Stimulated activated naive CD4-positive, alpha-beta T cell (primary cell): Measurements from ENCODE around the gene MTFP1.
"Not testable (repeated sequence)": the region's sequence is repeated elsewhere in the genome, so short reads cannot be mapped to it uniquely, and the experiment has no call there.

Experiments
- DNase-seq, 6 experiments: peaks; one replicate each; lab custom pipeline; 2025; lab: John Stamatoyannopoulos, UW

MTFP1 gene

GRCh38 chr22:30425327-30425615, 297 bp upstream of the MTFP1 start:
- DNase-seq = no peak

DNA sequence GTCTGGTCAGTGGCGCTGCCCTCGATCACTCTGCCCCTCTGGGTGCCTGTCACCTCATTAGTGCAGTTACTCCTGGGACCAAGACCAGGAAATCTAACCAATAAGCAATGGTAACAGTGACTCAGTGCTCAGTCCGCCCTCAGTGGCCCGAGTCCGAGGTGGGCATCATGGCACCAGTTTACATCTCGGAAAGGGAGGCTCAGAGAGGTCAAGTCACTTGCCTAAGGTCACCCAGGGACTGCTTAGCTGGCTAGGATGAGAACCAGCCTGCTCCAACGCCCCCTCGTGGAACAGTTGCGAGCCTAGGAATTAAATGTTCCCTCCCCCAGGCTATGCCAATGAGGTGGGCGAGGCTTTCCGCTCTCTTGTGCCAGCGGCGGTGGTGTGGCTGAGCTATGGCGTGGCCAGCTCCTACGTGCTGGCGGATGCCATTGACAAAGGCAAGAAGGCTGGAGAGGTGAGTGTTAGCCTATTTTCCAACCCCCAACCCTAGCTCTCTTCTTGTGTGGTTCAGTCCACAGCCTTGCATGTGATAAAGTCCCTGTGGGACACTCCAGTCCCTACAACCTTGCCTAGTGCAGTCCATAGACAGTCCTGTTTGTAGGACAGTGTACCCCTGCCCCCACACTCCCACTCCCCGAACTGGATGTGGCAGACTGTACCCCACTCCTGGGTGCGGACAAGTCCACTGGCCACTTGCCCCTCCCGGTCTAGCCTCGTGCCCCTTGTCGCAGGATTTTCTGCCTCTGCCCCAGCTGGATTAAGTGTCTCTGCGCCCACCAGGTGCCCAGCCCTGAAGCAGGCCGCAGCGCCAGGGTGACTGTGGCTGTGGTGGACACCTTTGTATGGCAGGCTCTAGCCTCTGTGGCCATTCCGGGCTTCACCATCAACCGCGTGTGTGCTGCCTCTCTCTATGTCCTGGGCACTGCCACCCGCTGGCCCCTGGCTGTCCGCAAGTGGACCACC, 1.1 kb downstream of the MTFP1 start:
- peak; percentile 71 to 85 (median 78) for DNase-seq

- DNase-seq = no peak
Observed at GRCh38 chr22:30427871-30428270, 2.3 kb downstream of the MTFP1 start.

GRCh38 chr22:30429887-30430286, 4.3 kb downstream of the MTFP1 start:
- no peak for DNase-seq

DNA sequence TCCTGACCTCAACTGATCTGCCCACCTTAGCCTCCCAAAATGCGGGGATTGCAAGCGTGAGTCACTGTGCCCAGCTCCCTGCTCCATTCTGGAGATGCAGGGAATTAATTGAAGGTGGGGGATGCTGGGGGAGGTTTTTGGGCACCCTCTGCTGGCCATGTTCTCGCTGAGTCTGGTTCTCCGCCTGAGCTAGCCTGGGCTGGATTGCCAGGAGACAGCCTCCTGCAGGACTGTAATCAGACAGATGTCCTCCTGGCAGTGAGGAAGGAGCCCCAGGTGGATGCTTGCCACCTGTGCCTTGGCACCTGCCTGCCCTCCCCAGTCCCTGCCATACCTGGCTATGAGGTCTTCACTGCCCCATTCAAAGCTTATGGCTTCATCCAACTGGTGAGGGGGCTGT, 5.4 kb downstream of the MTFP1 start:
- no peak for DNase-seq

DNA sequence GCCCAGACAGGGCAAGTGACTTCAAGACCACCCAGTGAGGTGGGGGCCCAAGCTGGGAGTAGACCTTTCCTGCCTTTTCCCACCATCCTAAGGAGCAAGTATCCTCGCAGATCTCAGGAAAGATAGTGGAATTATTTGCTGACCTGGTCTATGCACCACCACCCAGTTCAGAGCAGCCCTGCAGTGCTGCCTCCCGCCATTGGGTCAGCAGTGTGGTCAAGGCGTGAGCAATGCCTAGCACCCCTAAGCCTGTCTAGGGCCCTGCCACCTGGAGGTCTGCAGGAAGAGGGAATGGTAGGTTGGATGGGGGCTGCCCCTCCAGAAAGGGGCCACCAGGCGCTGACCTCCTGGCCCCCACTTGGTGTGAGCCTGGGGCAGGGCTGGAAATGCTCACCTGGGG, 6.5 kb downstream of the MTFP1 start:
- DNase-seq = no peak

GRCh38 chr22:30432520-30432919, 7.0 kb downstream of the MTFP1 start:
- DNase-seq = no peak

DNA sequence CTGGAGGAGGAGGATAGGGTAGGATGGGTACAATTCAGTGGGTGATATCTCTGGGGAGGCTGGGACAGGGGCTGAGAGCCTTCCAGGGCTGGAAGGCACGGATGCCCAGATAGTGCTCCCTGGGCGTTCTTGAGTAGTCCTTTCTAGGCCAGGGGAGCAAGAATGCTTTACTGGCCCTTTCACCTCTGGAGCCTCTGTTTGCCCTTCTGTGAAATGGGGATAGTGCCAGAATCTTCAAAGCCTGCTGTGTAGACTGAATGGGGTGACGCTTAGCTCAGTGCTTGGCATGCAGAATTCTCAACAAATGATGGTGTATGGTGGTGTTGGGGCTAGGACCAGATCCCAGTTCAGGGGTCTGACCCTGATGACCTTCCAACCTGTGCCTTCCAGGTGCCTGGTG, 7.7 kb downstream of the MTFP1 start:
- no peak for DNase-seq

DNA sequence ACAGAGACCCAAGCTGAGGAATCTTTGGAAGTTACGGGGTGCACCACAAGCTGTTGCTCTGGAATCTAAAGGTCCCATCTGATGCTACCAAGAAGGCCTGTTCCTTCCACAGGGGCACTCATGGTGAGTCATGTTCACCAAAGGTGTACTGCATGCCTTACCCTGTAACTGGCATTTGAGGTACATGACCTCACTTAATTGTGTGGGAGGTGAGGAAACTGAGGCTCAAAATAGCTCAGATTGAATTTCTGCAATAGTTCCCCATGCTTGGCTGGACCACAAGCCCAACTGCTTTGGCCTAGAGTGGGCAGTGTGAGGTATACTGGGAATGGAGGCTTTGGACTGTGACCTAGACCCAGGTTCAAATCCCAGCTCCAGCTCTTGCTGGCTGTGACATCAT, 8.2 kb downstream of the MTFP1 start:
- no peak for DNase-seq

GRCh38 chr22:30434843-30435242, 9.3 kb downstream of the MTFP1 start:
- DNase-seq = peak in 2 of 6 experiments; percentile 10 to 19

- peak; percentile 77 to 96 (median 88) for DNase-seq
Observed at GRCh38 chr22:30435674-30436126, 10.1 kb downstream of the MTFP1 start.

DNA sequence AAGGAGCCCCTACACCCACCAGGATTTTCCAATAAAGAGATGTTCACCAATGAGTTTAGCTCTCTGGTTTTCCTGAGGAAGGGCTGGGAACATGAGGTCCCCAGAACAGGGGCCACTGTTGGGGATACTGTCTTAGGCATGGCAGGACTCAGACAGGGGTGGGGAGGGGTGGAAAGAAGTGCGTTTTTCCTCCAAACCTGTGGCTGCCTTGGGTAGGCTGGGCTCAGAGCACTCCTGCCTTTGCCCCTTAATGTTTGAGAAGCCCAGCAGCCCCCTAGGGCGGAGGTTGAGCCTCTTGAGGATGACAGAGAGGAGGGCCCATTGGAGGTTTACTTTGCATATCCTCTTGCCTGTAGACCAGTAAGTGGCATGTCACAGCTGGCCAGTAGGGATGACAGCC, 10.6 kb downstream of the MTFP1 start:
- no peak for DNase-seq

DNA sequence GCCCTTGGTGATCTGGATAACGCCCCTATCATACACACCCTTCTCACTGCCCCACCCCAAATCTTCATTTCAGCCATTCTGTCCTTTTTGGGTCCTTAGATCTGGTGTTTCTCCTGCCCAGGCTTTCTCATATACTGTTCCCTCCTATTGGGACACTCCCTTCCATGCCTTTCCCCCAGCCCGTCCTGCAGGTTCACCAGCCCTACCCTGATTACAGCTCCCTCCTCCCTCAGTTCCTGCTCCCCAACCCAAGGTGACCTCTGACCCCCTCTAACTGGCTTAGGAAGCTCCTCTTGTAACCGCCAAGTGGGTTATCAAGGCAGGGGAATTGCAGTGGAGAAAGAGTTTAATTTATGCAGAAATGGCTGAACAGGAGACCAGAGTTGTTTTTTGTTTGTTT, 13.0 kb downstream of the MTFP1 start:
- no peak for DNase-seq

GRCh38 chr22:30439226-30439625, 13.7 kb downstream of the MTFP1 start:
- no peak for DNase-seq

DNA sequence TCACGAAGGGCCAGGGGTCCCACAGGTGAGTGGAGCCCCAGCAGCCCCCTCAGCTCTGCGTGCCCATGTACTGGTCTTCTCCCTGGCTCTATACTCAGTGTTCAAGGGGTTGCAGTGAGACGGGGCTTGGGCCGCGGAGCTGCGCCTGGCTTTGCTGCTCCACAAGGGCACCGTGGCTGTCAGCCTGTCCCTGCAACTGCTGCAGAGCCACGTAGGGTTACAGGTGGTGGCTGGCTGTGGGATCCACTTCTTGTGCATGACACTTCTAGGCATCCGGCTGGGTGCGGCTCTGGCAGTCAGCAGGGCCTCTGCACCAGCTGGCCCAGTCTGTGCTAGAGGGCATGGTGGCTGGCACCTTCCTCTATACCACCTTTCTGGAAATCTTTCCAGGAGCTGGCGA, 14.3 kb downstream of the MTFP1 start:
- no peak for DNase-seq

DNA sequence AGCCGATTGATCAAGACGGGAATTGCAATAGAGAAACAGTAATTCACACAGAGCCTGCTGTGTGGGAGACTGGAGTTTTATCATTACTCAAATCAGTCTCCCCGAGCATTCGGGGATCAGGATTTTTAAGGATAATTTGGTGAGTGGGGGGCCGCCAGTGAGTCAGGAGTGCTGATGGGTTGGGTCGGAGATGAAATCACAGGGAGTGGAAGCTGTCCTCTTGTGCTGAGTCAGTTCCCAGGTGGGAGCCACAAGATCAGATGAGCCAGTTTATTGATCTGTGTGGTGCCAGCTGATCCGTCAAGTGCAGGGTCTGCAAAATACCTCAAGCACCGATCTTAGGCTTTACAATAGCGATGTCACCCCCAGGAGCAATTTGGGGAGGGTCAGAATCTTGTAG, 15.5 kb downstream of the MTFP1 start:
- DNase-seq = no peak

GRCh38 chr22:30444632-30445437, 19.3 kb downstream of the MTFP1 start:
- peak in 3 of 6 experiments; percentile 1 to 24 (median 6) for DNase-seq

- no peak for DNase-seq
Observed at GRCh38 chr22:30445438-30446145, 20.0 kb downstream of the MTFP1 start.

DNA sequence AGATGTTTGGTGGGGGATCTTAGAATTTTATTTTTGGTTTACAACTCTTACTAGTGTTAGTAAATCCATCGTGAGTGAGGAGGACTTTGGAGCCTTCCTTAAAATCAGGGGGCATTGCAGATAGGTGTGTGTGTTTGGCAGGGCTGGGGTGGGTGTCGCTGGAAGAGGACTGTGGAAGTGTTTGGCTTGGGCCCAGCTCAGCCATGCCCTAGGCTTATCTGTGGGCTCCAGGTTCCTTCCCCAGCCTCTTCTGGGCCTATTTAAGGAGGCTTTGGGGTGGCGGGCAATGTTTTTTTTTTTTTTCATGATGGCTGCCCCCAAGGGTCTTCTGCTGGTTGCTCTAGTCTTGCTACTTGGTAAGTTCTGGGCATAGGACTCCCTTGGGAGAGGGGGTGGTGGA, 22.1 kb downstream of the MTFP1 start:
- DNase-seq = no peak

DNA sequence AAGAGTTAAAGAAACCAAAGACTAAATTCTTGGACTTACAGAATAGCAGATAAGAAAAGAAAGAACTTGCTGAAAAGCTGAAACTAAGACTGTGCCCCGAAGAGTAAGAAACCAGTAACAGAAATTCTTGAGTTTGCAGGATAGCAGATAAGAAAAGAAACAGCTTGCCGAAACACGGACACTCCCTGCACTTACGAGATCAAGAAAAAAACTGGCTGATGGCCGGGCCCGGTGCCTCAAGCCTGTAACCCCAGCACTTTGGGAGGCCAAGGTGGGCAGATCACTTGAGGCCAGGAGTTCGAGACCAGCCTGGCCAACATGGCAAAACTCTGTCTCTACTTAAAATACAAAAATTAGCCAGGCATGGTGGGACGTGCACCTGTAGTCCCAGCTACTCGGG, 25.9 kb downstream of the MTFP1 start:
- DNase-seq = not testable (repeated sequence)

DNA sequence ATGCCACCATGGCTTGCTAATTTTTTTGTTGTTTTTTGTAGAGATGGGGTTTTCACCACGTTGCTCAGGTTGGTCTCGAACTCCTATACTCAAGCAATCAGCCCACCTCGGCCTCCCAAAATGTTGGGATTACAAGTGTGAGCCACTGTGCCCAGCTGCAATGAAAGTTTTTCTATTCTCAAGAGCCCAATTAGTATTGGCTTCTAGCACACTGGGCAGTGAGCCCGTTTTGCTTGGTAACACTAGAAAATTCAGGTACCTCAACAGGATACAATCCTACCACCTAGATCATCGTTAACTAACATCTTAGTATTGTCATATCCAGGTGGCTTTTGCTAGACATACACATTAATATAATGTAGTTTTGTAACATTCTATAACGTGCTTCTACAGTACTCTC, 27.3 kb downstream of the MTFP1 start:
- DNase-seq = no peak

- DNase-seq = peak in 2 of 6 experiments; percentile 11 to 23
Observed at GRCh38 chr22:30453731-30454510, 28.4 kb downstream of the MTFP1 start.
